HFF-Myc (cell line): ENCODE measurements around the gene OGA.

Experiments
- DNase-seq: peaks from one replicate; pipeline ENCODE4 v3.0.0-alpha.2; 2011; ENCODE audit warnings: low read depth; ENCODE audit errors: extremely low read depth
- H3K4me3 ChIP-seq: replicated peaks from 2 replicates; pipeline ENCODE4 v1.5.1; 2011; ENCODE audit warnings: low read depth, mild to moderate bottlenecking, control low read depth, low read length
- CTCF ChIP-seq: IDR thresholded peaks from 2 replicates; pipeline ENCODE4 v1.5.1; 2012; ENCODE audit warnings: mild to moderate bottlenecking, low read depth, low read length, control low read depth; ENCODE audit errors: missing control alignments

Gene OGA

DNA sequence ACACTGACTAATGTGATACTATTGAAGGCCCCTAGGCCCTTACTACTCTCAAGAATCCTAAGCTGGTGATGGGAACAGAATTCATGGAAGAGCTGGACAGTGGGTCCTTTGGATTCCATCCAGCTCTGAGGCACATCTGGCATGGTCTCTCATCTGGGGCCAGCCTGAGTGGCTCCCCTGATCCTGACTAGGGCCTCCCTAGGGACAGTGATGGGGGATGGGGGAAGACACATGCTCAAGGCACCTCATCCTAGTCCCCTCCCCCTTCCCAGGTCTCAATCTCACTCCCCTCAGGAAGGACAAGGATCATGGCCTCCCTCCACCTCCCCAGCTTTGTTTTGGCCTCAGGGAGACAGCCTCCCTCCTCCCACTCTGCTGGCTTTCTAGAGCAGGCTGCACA lies 23.6 kb upstream of the OGA start:
- TF ChIP-seq CTCF: no peak
- H3K4me3 ChIP-seq: no peak overlapping the region
- no peak for DNase-seq

DNA sequence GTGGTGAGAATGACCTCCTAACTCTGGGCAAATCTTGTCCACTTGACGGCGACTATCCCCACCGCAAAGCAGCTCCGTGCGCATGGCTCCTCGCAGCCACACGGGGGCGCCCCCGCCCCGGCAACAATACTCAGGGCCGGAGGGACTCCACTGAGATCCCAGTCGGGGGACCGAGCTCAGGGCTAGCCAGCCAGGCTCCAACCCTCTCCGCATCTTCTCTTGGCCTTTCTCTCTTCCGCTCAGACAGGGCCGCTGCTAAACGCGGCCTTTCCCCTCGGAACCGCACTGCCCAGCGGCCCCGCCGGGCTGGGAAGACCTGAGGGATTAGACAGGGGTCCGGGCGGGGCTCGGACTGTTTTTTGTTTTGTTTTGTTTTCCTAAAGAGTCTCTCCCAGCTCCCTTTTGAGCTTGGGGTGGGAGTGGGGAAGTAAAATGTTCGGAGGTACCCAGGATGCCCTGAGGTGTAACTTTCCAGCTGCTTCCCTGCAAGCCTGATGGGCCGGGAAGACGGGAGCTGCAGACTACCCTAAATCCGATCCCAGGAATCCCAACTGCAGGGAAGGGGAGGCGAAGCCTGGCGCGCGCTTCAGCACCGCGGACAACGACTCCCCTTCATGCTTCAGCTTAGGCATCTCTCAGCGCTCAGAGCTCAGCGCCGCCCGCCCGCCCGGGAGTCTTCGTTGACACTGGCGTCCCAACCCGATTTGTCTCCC lies 22.7 kb upstream of the OGA start:
- DNase-seq: peak; percentile 51
- peak overlapping the region; percentile 31 for H3K4me3 ChIP-seq
- peak; percentile 95 for TF ChIP-seq CTCF

DNA sequence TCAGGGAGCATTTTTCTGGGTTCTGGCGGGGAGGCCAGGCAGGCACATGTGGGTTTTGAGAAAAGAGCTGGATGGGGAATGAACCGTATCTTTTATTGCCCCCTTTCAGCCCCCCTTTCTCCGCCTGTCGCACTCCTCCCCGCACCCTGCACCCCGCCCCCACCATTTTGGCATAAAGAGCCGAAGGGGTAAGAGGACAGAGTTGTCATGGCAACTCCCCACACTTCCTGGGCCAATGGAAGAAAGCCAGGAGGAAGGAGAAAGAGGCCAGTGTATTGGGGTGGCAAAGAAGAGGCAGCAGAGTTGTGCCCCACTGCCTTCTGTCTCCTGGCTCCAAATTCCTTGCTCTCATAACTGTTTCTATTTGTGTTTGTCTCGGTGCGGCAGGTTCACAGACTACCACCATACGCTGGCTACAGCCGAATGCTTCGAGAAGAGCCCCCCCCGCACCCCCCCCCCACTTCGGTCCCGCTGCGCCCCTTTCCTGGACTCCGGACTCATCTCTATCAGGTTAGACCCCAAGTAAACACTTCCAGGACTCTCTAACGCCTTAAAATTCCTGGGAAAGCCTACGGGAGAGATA lies 21.9 kb upstream of the OGA start:
- H3K4me3 ChIP-seq: peak overlapping the region; percentile 32
- no peak for TF ChIP-seq CTCF
- no peak for DNase-seq

GRCh38 chr10:101839416-101840063 lies 21.3 kb upstream of the OGA start:
- H3K4me3 ChIP-seq: peak overlapping the region; percentile 32
- TF ChIP-seq CTCF: no peak
- DNase-seq: no peak

GRCh38 chr10:101839002-101839401 lies 20.8 kb upstream of the OGA start:
- H3K4me3 ChIP-seq: no peak overlapping the region
- no peak for TF ChIP-seq CTCF
- DNase-seq: no peak

DNA sequence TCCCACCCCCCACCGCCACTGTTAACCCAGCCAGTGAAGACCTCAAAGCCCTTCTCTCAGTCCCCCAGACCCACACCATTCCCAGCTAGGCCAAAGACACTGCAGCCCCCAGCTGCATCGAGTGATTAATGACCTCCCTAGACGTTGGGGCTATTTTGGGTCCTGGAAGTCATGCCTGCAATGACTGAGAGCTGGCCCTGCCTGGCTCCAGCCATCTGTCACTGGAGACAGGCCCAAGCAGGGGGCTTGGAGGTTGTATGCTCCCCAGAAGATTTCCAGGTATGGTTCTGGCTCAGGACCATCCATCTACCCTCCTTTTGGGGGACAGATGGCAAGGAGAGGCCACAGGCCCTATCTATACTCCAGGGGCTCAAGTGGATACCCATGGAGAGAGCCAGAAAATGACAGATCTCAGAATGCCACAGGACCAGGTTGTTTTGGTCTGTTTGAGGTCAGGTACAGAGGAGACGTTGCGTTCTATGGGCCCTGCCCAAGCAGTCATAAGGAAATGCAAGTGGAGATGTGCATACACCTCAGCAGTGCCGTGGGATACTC lies 20.2 kb upstream of the OGA start:
- H3K4me3 ChIP-seq: no peak overlapping the region
- TF ChIP-seq CTCF: no peak
- no peak for DNase-seq
